H1 (cell line): Measurements from ENCODE around the gene MYMX. TPM values are rescaled to one million over a fixed set of nuclear protein-coding genes. Genes with fewer than 3 reads are reported as not detected.

Experiments used
- CTCF ChIA-PET: fragments of 300-600 bp; sonication (Branson Sonifier 250); formaldehyde crosslinking; loops from one replicate; lab custom pipeline; 2021; ENCODE audit not compliant: partially characterized antibody; lab: Charles Lee
- POLR2A ChIA-PET: fragments of 300-600 bp; sonication (Branson Sonifier 250); formaldehyde crosslinking; loops from one replicate; lab custom pipeline; 2021; ENCODE audit warnings: inconsistent platforms; ENCODE audit not compliant: partially characterized antibody; lab: Charles Lee
- DNase-seq, 2 experiments: peaks; one replicate each; pipeline versions ENCODE4 v3.0.0 to v3.0.0-alpha.2; 2010 to 2022; ENCODE audit warnings: low spot score in 2 of 2, low read depth in 1 of 2, mixed read lengths in 1 of 2
- FAIRE-seq: peaks from 2 replicates; lab custom pipeline; 2011; peaks lifted over from hg19 to GRCh38; lab: Jason Lieb, UNC
- H2AFZ ChIP-seq: 2 replicates; pipeline ENCODE4 v1.8.1; 2012; ENCODE audit warnings: low read length, inconsistent platforms
- H2AK5ac ChIP-seq: 2 replicates; pipeline ENCODE4 v1.6.1; 2013; ENCODE audit warnings: low read depth, low read length
- H2BK120ac ChIP-seq: replicated peaks from 2 replicates; pipeline ENCODE3; 2013; ENCODE audit warnings: low read depth, low read length, inconsistent platforms
- H2BK12ac ChIP-seq: 2 replicates; pipeline ENCODE4 v1.6.1; 2013; ENCODE audit warnings: low read depth, low read length
- H2BK15ac ChIP-seq: 2 replicates; pipeline ENCODE4 v1.6.1; 2013; ENCODE audit warnings: low read length
- H2BK20ac ChIP-seq: 2 replicates; pipeline ENCODE4 v1.6.1; 2013; ENCODE audit warnings: low read length
- H2BK5ac ChIP-seq: 2 replicates; pipeline ENCODE4 v1.6.1; 2013; ENCODE audit warnings: low read depth, low read length
- H3K14ac ChIP-seq: 2 replicates; pipeline ENCODE4 v1.6.1; 2013; ENCODE audit warnings: inconsistent platforms; ENCODE audit not compliant: insufficient read length
- H3K18ac ChIP-seq: 2 replicates; pipeline ENCODE4 v1.6.1; 2013; ENCODE audit warnings: low read length; ENCODE audit errors: extremely low read depth
- H3K23ac ChIP-seq: 2 replicates; pipeline ENCODE4 v1.6.1; 2013; ENCODE audit warnings: inconsistent platforms; ENCODE audit not compliant: insufficient read length
- H3K23me2 ChIP-seq: 2 replicates; pipeline ENCODE4 v1.6.1; 2013; ENCODE audit warnings: low read depth, low read length
- H3K27ac ChIP-seq: 2 replicates; pipeline ENCODE4 v1.6.1; 2011; ENCODE audit warnings: low read depth, low read length, inconsistent platforms
- H3K27me3 ChIP-seq, 4 experiments: replicated peaks in 1 of 4; 1 replicate in 1 of 4; 2 replicates in 3 of 4; pipeline versions ENCODE4 v1.6.1 to v1.8.1; 2011 to 2013; ENCODE audit warnings: low read length in 3 of 4, mild to moderate bottlenecking in 3 of 4, inconsistent platforms in 2 of 4, mixed read lengths in 2 of 4, moderate library complexity in 1 of 4; ENCODE audit not compliant: control insufficient read depth in 3 of 4, insufficient read depth in 3 of 4; ENCODE audit errors: extremely low read depth in 1 of 4
- H3K36me3 ChIP-seq, 4 experiments: 2 replicates each; pipeline versions ENCODE4 v1.6.1 to v1.8.1; 2011 to 2013; ENCODE audit warnings: mild to moderate bottlenecking in 4 of 4, low read length in 3 of 4, moderate library complexity in 2 of 4, control low read depth in 1 of 4, inconsistent platforms in 1 of 4; ENCODE audit not compliant: insufficient read depth in 4 of 4, control insufficient read depth in 2 of 4
- H3K4ac ChIP-seq: replicated peaks from 2 replicates; pipeline ENCODE3; 2013; ENCODE audit warnings: low read length, low read depth, mixed read lengths, inconsistent platforms; ENCODE audit not compliant: insufficient read length
- H3K4me1 ChIP-seq, 4 experiments: replicated peaks in 1 of 4; 1 replicate in 1 of 4; 2 replicates in 3 of 4; pipeline versions ENCODE4 v1.6.1 to v1.8.1; 2011 to 2013; ENCODE audit warnings: low read length in 3 of 4, inconsistent platforms in 2 of 4, mixed read lengths in 1 of 4; ENCODE audit not compliant: insufficient read depth in 4 of 4, control insufficient read depth in 3 of 4
- H3K4me2 ChIP-seq, 2 experiments: 2 replicates each; pipeline versions ENCODE4 v1.6.1 to v1.8.1; 2011 to 2013; ENCODE audit warnings: low read depth in 2 of 2, low read length in 2 of 2, control low read depth in 1 of 2, inconsistent platforms in 1 of 2, mild to moderate bottlenecking in 1 of 2; ENCODE audit not compliant: insufficient read depth in 1 of 2
- H3K4me3 ChIP-seq, 4 experiments: fragments of 200-600, 300-600 bp in 1 of 4; sonication (generic), shearing (Covaris generic), sonication (Bioruptor Twin) in 1 of 4; 2 replicates each; pipeline versions ENCODE4 v1.5.1 to v1.8.1; 2011 to 2016; ENCODE audit warnings: low read length in 4 of 4, low read depth in 3 of 4, control low read depth in 2 of 4, inconsistent platforms in 2 of 4, mild to moderate bottlenecking in 2 of 4, mixed read lengths in 1 of 4, moderate library complexity in 1 of 4; ENCODE audit not compliant: insufficient read depth in 2 of 4; ENCODE audit errors: extremely low read depth in 1 of 4
- H3K56ac ChIP-seq: replicated peaks from 2 replicates; pipeline ENCODE3; 2013; ENCODE audit warnings: low read depth, mild to moderate bottlenecking, mixed read lengths, low read length, inconsistent platforms; ENCODE audit not compliant: insufficient read length
- H3K79me1 ChIP-seq: 2 replicates; pipeline ENCODE4 v1.6.1; 2013; ENCODE audit warnings: low read depth, low read length, control low read depth
- H3K79me2 ChIP-seq, 2 experiments: 2 replicates each; pipeline versions ENCODE4 v1.6.1 to v1.8.1; 2012 to 2013; ENCODE audit warnings: low read length in 2 of 2, mild to moderate bottlenecking in 2 of 2, inconsistent platforms in 1 of 2; ENCODE audit not compliant: insufficient read depth in 2 of 2, control insufficient read depth in 1 of 2
- H3K9ac ChIP-seq, 4 experiments: replicated peaks in 1 of 4; 1 replicate in 1 of 4; 2 replicates in 3 of 4; pipeline versions ENCODE4 v1.6.1 to v1.8.1; 2011 to 2013; ENCODE audit warnings: low read depth in 3 of 4, low read length in 3 of 4, control low read depth in 2 of 4, mild to moderate bottlenecking in 2 of 4, moderate library complexity in 2 of 4, inconsistent platforms in 1 of 4; ENCODE audit errors: extremely low read depth in 1 of 4
- H3K9me3 ChIP-seq, 2 experiments: 2 replicates each; pipeline versions ENCODE4 v1.6.1 to v1.8.1; 2012 to 2013; ENCODE audit warnings: mild to moderate bottlenecking in 2 of 2, moderate library complexity in 2 of 2, control low read depth in 1 of 2, inconsistent platforms in 1 of 2, low read depth in 1 of 2, low read length in 1 of 2, mixed read lengths in 1 of 2; ENCODE audit not compliant: insufficient read depth in 2 of 2
- H4K20me1 ChIP-seq, 2 experiments: replicated peaks in 1 of 2; 2 replicates each; pipeline versions ENCODE3 to v1.8.1; 2011 to 2013; ENCODE audit warnings: inconsistent platforms in 2 of 2, low read length in 2 of 2, mild to moderate bottlenecking in 1 of 2; ENCODE audit not compliant: insufficient read depth in 2 of 2, control insufficient read depth in 1 of 2
- H4K5ac ChIP-seq: 2 replicates; pipeline ENCODE4 v1.6.1; 2013; ENCODE audit warnings: low read length, low read depth, mixed read lengths, inconsistent platforms; ENCODE audit not compliant: insufficient read length
- H4K8ac ChIP-seq: 2 replicates; pipeline ENCODE4 v1.8.0; 2013; ENCODE audit warnings: mild to moderate bottlenecking, moderate library complexity, low read length, inconsistent platforms; ENCODE audit not compliant: insufficient read depth; ENCODE audit errors: extremely low read depth
- H4K91ac ChIP-seq: replicated peaks from 2 replicates; pipeline ENCODE3; 2013; ENCODE audit warnings: low read length, mixed read lengths, inconsistent platforms; ENCODE audit not compliant: insufficient read length
- CHD2 ChIP-seq: IDR thresholded peaks from 2 replicates; pipeline ENCODE4 v1.6.1; 2012; ENCODE audit warnings: low read length, improper control_type of control experiment
- JUND ChIP-seq: IDR thresholded peaks from 2 replicates; pipeline ENCODE4 v1.6.1; 2011; ENCODE audit warnings: mild to moderate bottlenecking, improper control_type of control experiment, low read length
- SRF ChIP-seq: IDR thresholded peaks from 2 replicates; pipeline ENCODE4 v1.6.1; 2011; ENCODE audit warnings: mild to moderate bottlenecking, low read depth, low read length, moderate library complexity
- TBP ChIP-seq: IDR thresholded peaks from 2 replicates; pipeline ENCODE4 v1.6.1; 2011; ENCODE audit warnings: low read depth, low read length, improper control_type of control experiment
- WGBS, 2 experiments: shearing (Covaris generic) in 1 of 2; methylation state at CpG; one replicate each; pipeline versions ENCODE4 v1.1.6 to v1.1.7; 2013 to 2015; ENCODE audit warnings: low lambda C conversion rate in 2 of 2, mixed read lengths in 2 of 2, inconsistent platforms in 1 of 2, low coverage in 1 of 2, missing lambda C conversion rate in 1 of 2; ENCODE audit not compliant: insufficient replicate concordance in 2 of 2, insufficient coverage in 1 of 2, insufficient read length in 1 of 2; ENCODE audit errors: extremely low coverage in 1 of 2, missing lambda C conversion rate in 1 of 2; 5-methylcytosine and 5-hydroxymethylcytosine counted together
- polyA plus RNA-seq, 7 experiments: library from polyadenylated mRNA; depleted of rRNA in 3 of 7; stranded (reverse) in 5 of 7; unstranded in 2 of 7; fragments of >200 nt in 5 of 7; fragments of 200-250 nt in 2 of 7; gene quantifications; 1 replicate in 5 of 7; 2 replicates in 1 of 7; 4 replicates in 1 of 7; pipeline versions ENCODE4 v1.2.1 to v1.2.3, GENCODE V29; 2011 to 2013; ENCODE audit warnings: missing spikeins in 2 of 7, mixed read lengths in 2 of 7
- total RNA-seq: library from RNA; stranded (reverse); fragmentation: NEBNext Ultra II Directional; extraction: Animal tissue kit (Norgen Biotek cat#: 25700); gene quantifications from 2 replicates; pipeline ENCODE4 v1.2.1, GENCODE V29; 2021
- TF ChIP-seq, protein P1 (sequence below): IDR thresholded peaks from 2 replicates; pipeline ENCODE4 v1.6.1; 2011; ENCODE audit warnings: low read depth, mild to moderate bottlenecking, low read length; ENCODE audit not compliant: insufficient read depth

The MYMX gene
- total and polyA plus RNA-seq, 2 of the 8 experiments (the other 6 are each of a cell fraction or from before 2014, with no cell fraction given): 4.7 to 6.9 TPM

DNA sequence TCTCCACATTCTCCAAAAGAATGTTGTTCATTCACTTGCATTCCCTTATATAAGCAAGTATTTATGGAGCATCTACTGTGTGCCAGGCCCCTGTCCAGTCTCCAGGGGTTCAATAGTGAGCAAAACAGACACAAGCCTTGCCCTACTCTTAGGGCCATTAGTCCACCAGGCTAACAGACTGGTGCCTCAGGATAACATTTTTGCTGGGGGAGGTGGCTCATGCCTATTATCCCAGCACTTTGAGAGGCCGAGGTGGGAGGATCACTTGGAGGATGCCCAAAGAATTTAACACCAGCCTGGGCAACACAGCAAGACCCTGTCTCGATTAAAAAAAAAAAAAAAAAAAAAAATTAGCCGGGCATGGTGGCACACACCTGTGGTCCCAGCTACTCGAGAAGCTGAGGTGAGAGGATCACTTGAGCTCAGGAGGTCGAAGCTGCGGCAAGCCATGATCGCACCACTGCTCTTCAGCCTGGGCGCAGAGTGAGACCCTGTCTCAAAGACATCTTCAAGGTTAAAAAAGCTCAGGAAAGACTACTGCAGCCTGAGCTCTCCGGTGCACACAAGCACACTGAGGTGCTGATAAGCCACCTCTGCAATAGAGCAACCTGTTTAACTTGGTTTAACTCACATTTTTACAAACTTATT is 38.2 kb upstream of the MYMX start:
- no peak overlapping the region for H4K8ac ChIP-seq
- FAIRE-seq: no peak

More for the DNA sequence above, 38.2 kb upstream of the MYMX start:
- H2BK5ac ChIP-seq: no peak overlapping the region
- no peaks in the 10 kb centered on the region for H3K79me2 ChIP-seq
- H2BK20ac ChIP-seq: no peak overlapping the region
- no peak overlapping the region for H3K56ac ChIP-seq
- no peak for TF ChIP-seq CHD2
- TF ChIP-seq, protein P1, sequence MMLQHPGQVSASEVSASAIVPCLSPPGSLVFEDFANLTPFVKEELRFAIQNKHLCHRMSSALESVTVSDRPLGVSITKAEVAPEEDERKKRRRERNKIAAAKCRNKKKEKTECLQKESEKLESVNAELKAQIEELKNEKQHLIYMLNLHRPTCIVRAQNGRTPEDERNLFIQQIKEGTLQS: no peak
- no peak for TF ChIP-seq JUND
- TF ChIP-seq TBP: no peak
- TF ChIP-seq SRF: no peak
- TF ChIP-seq, all 59 proteins: peak for 0
- Histone ChIP-seq H2BK120ac (no peak overlapping the region), H3K18ac (no peak overlapping the region), H2BK12ac (no peak overlapping the region), H3K23me2 (peaks cover 10% of the 10 kb centered on the region; the same call in 1 of the 2 replicates), H3K4me2 (no peak overlapping the region), H3K4me3 (no peak overlapping the region), H3K79me1 (no peaks in the 10 kb centered on the region), H2AK5ac (no peak overlapping the region), H3K4me1 (peaks cover 2 to 12% (median 3%) of the 10 kb centered on the region in 4 experiments; a peak in 5 of 7 replicates), H3K4ac (no peak overlapping the region), H3K9ac (no peak overlapping the region), H3K27me3 (no peaks in the 10 kb centered on the region), H3K36me3 (no peaks in the 10 kb centered on the region), H4K5ac (no peak overlapping the region), H4K91ac (no peak overlapping the region), H4K20me1 (no peaks in the 10 kb centered on the region), H2AFZ (no peak overlapping the region), H3K14ac (no peak overlapping the region), H3K23ac (no peak overlapping the region), H3K9me3 (no peaks in the 10 kb centered on the region), H2BK15ac (no peak overlapping the region), H3K27ac (no peak overlapping the region)
- ChIA-PET POLR2A (interaction anchor here (0.7 to 4.8 kb wide), 4 partner anchors 24 to 467 kb away, joined by 3 to 28 read pairs (median 4); partner anchors contain the start of gene HSP90AB1), CTCF (interaction anchor here (0.6 to 10.8 kb wide), 5 partner anchors 10 to 50 kb away, joined by 3 to 287 read pairs (median 4); partner anchors contain the start of gene SLC29A1)
- DNase-seq: no peak
- 93% methylated on average over 8 of the region's 9 CpGs; no CpG with 5 or more reads in 1 of the 2 experiments for WGBS, 2 experiments
